Panc1 (cell line): ENCODE measurements around the gene GPBAR1.

Experiments
- POLR2AphosphoS5 ChIP-seq: IDR thresholded peaks from 2 replicates; pipeline ENCODE4 v1.6.1; 2012; ENCODE audit warnings: mild to moderate bottlenecking, low read depth, low read length, moderate library complexity
- TF ChIP-seq, protein P1 (sequence below), 2 experiments: IDR thresholded peaks; 2 replicates each; pipeline ENCODE4 v1.6.1; 2011 to 2012; ENCODE audit warnings: low read depth in 2 of 2, control low read depth in 1 of 2, low read length in 1 of 2, mild to moderate bottlenecking in 1 of 2, moderate library complexity in 1 of 2; ENCODE audit not compliant: insufficient read depth in 1 of 2
- TF ChIP-seq, protein P2 (sequence below): fragments of 450-650 bp; IDR thresholded peaks from 2 replicates; pipeline ENCODE4 v1.5.1; 2017; ENCODE audit warnings: mild to moderate bottlenecking

DNA sequence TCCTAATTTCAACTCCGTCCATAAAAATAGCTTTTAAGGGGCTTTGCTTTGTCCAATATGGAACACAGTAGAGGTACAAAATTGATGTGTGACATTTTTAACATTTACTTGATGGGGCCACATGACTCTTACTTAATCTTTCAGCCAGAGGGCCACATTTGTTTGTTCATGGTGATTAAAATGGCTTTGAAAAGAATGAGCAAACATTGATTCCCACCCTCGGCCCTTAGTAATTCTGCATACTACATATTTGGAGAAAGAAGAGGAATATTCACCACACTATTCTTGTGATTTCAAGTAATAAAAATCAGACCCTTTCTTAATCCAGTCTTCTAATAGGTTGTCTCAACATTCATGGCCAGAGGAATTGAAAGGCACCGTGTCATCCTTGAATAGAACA lies 26.3 kb upstream of the GPBAR1 start:
- TF ChIP-seq, protein P1, sequence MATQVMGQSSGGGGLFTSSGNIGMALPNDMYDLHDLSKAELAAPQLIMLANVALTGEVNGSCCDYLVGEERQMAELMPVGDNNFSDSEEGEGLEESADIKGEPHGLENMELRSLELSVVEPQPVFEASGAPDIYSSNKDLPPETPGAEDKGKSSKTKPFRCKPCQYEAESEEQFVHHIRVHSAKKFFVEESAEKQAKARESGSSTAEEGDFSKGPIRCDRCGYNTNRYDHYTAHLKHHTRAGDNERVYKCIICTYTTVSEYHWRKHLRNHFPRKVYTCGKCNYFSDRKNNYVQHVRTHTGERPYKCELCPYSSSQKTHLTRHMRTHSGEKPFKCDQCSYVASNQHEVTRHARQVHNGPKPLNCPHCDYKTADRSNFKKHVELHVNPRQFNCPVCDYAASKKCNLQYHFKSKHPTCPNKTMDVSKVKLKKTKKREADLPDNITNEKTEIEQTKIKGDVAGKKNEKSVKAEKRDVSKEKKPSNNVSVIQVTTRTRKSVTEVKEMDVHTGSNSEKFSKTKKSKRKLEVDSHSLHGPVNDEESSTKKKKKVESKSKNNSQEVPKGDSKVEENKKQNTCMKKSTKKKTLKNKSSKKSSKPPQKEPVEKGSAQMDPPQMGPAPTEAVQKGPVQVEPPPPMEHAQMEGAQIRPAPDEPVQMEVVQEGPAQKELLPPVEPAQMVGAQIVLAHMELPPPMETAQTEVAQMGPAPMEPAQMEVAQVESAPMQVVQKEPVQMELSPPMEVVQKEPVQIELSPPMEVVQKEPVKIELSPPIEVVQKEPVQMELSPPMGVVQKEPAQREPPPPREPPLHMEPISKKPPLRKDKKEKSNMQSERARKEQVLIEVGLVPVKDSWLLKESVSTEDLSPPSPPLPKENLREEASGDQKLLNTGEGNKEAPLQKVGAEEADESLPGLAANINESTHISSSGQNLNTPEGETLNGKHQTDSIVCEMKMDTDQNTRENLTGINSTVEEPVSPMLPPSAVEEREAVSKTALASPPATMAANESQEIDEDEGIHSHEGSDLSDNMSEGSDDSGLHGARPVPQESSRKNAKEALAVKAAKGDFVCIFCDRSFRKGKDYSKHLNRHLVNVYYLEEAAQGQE (IDR thresholded peaks at IDR 0.05; ENCODE audit: insufficient read depth in 1 of 2, low read depth in 2 of 2, low read length in 1 of 2), result no peak
- TF ChIP-seq, protein P2, sequence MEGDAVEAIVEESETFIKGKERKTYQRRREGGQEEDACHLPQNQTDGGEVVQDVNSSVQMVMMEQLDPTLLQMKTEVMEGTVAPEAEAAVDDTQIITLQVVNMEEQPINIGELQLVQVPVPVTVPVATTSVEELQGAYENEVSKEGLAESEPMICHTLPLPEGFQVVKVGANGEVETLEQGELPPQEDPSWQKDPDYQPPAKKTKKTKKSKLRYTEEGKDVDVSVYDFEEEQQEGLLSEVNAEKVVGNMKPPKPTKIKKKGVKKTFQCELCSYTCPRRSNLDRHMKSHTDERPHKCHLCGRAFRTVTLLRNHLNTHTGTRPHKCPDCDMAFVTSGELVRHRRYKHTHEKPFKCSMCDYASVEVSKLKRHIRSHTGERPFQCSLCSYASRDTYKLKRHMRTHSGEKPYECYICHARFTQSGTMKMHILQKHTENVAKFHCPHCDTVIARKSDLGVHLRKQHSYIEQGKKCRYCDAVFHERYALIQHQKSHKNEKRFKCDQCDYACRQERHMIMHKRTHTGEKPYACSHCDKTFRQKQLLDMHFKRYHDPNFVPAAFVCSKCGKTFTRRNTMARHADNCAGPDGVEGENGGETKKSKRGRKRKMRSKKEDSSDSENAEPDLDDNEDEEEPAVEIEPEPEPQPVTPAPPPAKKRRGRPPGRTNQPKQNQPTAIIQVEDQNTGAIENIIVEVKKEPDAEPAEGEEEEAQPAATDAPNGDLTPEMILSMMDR, result no peak
- TF ChIP-seq POLR2AphosphoS5, result no peak
